CD4-positive, alpha-beta memory T cell (primary cell): ENCODE measurements around the gene SH2D3A. TPM values are rescaled to one million over a fixed set of nuclear protein-coding genes. Genes with fewer than 3 reads are reported as not detected.

Experiments
- CTCF ChIA-PET: fragments of 350-600 bp; sonication (Branson Sonifier 250); formaldehyde crosslinking; loops from one replicate; lab custom pipeline; 2021; ENCODE audit warnings: inconsistent platforms; ENCODE audit not compliant: partially characterized antibody; lab: Charles Lee
- POLR2A ChIA-PET: fragments of 350-600 bp; sonication (Branson Sonifier 250); formaldehyde crosslinking; loops from one replicate; lab custom pipeline; 2021; ENCODE audit not compliant: partially characterized antibody; lab: Charles Lee
- DNase-seq, 5 donors: peaks; one replicate each; pipeline versions ENCODE4 v3.0.0 to v3.0.0-alpha.2; 2020 to 2022; ENCODE audit warnings: mixed read lengths in 1 of 5
- H3K27ac ChIP-seq: one replicate; pipeline ENCODE4 v1.7.0; 2013; ENCODE audit warnings: low read depth, low read length
- H3K27me3 ChIP-seq: 2 replicates; pipeline ENCODE4 v1.7.0; 2013; ENCODE audit warnings: mild to moderate bottlenecking, low read length, moderate library complexity; ENCODE audit not compliant: insufficient read depth
- H3K36me3 ChIP-seq: 2 replicates; pipeline ENCODE4 v1.7.0; 2013; ENCODE audit warnings: mild to moderate bottlenecking, low read length, moderate library complexity; ENCODE audit not compliant: insufficient read depth
- H3K4me1 ChIP-seq: 2 replicates; pipeline ENCODE4 v1.7.0; 2013; ENCODE audit warnings: mild to moderate bottlenecking, low read length, moderate library complexity; ENCODE audit not compliant: insufficient read depth
- H3K4me3 ChIP-seq, 2 donors: one replicate each; pipeline ENCODE4 v1.7.0; 2013; ENCODE audit warnings: low read length in 2 of 2, mild to moderate bottlenecking in 1 of 2
- H3K9me3 ChIP-seq, 2 donors: one replicate each; pipeline ENCODE4 v1.7.0; 2013; ENCODE audit warnings: low read length in 2 of 2, control low read depth in 1 of 2; ENCODE audit not compliant: control insufficient read depth in 1 of 2
- H3K27ac Mint-ChIP-seq, 7 donors: one replicate each; pipeline ENCODE4 v1.8.0; 2020 to 2021; ENCODE audit warnings: mixed read lengths in 7 of 7, mild to moderate bottlenecking in 6 of 7, inconsistent platforms in 3 of 7, moderate library complexity in 3 of 7
- H3K27me3 Mint-ChIP-seq, 2 donors: one replicate each; pipeline ENCODE4 v1.8.0; 2020 to 2021; ENCODE audit warnings: mixed read lengths in 2 of 2
- H3K36me3 Mint-ChIP-seq, 2 donors: one replicate each; pipeline ENCODE4 v1.8.0; 2020 to 2021; ENCODE audit warnings: mixed read lengths in 2 of 2, inconsistent platforms in 1 of 2, mild to moderate bottlenecking in 1 of 2
- H3K4me1 Mint-ChIP-seq, 4 donors: one replicate each; pipeline ENCODE4 v1.8.0; 2020 to 2021; ENCODE audit warnings: mixed read lengths in 4 of 4, mild to moderate bottlenecking in 1 of 4
- H3K4me3 Mint-ChIP-seq, 8 donors: one replicate each; pipeline ENCODE4 v1.8.0; 2020 to 2021; ENCODE audit warnings: mixed read lengths in 8 of 8, mild to moderate bottlenecking in 7 of 8, moderate library complexity in 6 of 8, inconsistent platforms in 3 of 8
- H3K9me3 Mint-ChIP-seq, 8 donors: one replicate each; pipeline ENCODE4 v1.8.0; 2020 to 2021; ENCODE audit warnings: mixed read lengths in 8 of 8, mild to moderate bottlenecking in 5 of 8, inconsistent platforms in 3 of 8, moderate library complexity in 1 of 8
- intact Hi-C: fragments of 100-400 bp; cut with micrococcal nuclease; formaldehyde crosslinking; loops from one replicate; pipeline ENCODE4 v1.15.1; 2023
- microRNA-seq: library from miRNA; unstranded; fragments of <30 nt; microRNA quantifications from one replicate; pipeline ENCODE4 v1.2.0, GENCODE V29; 2021; ENCODE audit warnings: borderline replicate concordance, borderline number of aligned reads, borderline microRNAs expressed, mixed read lengths
- polyA plus RNA-seq, 2 donors: library from polyadenylated mRNA; unstranded; fragments of 300-500 nt; fragmentation: Illumina TruSeq; gene quantifications; one replicate each; pipeline ENCODE4 v1.2.3, GENCODE V29; 2021
- total RNA-seq, 2 experiments: library from RNA; stranded (reverse); gene quantifications; one replicate each; pipeline ENCODE4 v1.2.3, GENCODE V29; 2021

SH2D3A gene
- total and polyA plus RNA-seq, 4 experiments from 2014 or later: 26.9 to 64.3 (median 48.6) TPM

- ChIA-PET POLR2A (no interaction called here), CTCF (no interaction called here)
- H3K27me3 Mint-ChIP-seq: peaks cover 5 to 13% of the 10 kb centered on the region in 2 donors
- no peak overlapping the region for H3K4me3 Mint-ChIP-seq
- Histone ChIP-seq H3K9me3 (no peaks in the 10 kb centered on the region), H3K27me3 (peaks cover 4% of the 10 kb centered on the region), H3K27ac (no peak overlapping the region), H3K36me3 (no peaks in the 10 kb centered on the region), H3K4me3 (no peak overlapping the region), H3K4me1 (peaks cover 7% of the 10 kb centered on the region)
- no peaks in the 10 kb centered on the region for H3K9me3 Mint-ChIP-seq
- H3K4me1 Mint-ChIP-seq: peaks cover 8 to 14% (median 9%) of the 10 kb centered on the region in 4 donors
- H3K36me3 Mint-ChIP-seq: no peaks in the 10 kb centered on the region
- intact Hi-C loops: no loop called here
- no peak overlapping the region for H3K27ac Mint-ChIP-seq
- no peak for DNase-seq
These were observed 60.1 kb downstream of the SH2D3A start for GRCh38 chr19:6707011-6707657.

DNA sequence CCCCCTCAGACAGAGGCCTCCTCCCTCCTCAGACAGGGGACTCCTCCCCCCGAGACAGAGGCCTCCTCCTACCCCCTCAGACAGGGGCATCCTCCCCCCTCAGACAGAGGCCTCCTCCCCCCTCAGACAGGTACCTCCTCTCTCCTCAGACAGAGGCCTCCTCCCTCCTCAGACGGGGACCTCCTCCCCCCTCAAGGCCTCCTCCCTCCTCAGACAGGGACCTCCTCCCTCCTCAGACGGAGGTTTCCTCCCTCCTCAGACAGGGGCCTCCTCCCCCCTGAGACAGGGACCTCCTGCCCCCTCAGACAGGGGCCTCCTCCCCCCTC is 60.6 kb downstream of the SH2D3A start:
- intact Hi-C loops: no loop called here
- H3K9me3 ChIP-seq: no peaks in the 10 kb centered on the region
- ChIA-PET CTCF (no interaction called here), POLR2A (no interaction called here)
- no peak overlapping the region for H3K4me3 ChIP-seq
- H3K4me1 ChIP-seq: peaks cover 7% of the 10 kb centered on the region
- peaks cover 4% of the 10 kb centered on the region for H3K27me3 ChIP-seq
- Mint-ChIP-seq H3K27ac (peak overlapping the region in 1 of 7 donors; percentile 29), H3K4me3 (no peak overlapping the region), H3K36me3 (no peaks in the 10 kb centered on the region), H3K27me3 (peaks cover 5 to 13% of the 10 kb centered on the region in 2 donors), H3K4me1 (peaks cover 8 to 14% (median 9%) of the 10 kb centered on the region in 4 donors), H3K9me3 (no peaks in the 10 kb centered on the region)
- no peaks in the 10 kb centered on the region for H3K36me3 ChIP-seq
- no peak overlapping the region for H3K27ac ChIP-seq
- DNase-seq: no peak

DNA sequence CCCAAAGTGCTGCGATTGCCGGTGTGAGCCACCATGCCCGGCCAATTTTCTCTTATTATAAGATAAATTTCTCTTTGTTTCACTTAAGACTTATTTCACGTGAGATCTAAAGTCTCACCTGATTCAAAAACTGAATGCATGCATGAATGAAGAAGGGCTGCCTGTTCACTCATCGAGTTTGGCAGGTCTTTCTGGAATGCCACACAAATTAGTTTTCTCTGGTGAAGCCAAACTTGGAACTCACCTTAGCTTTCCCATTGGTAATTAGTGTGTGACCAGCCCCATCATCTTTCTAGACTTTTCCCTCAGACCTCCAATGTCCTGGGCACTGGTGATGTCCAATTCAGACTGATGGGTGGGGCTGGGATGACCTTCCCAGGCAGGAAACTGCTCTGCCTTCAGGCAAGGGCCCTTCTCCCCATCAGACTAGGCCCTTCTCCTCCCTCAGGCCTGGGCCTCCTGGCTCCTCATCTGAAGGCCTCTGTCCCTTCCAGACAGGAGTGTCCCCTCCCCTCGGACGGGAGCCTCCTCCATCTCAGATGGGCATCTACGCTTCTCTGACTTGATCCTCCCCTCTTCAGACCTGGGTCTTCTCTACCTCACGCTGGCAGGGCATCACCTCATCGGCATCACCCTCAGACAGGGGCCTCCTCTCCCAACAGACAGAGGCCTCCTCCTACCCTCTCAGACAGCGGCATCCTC is 61.2 kb downstream of the SH2D3A start:
- Histone ChIP-seq H3K27ac (no peak overlapping the region), H3K4me1 (peaks cover 7% of the 10 kb centered on the region), H3K4me3 (no peak overlapping the region), H3K36me3 (no peaks in the 10 kb centered on the region), H3K9me3 (no peaks in the 10 kb centered on the region), H3K27me3 (peaks cover 4% of the 10 kb centered on the region)
- CTCF ChIA-PET: no interaction called here
- POLR2A ChIA-PET: no interaction called here
- DNase-seq: no peak
- intact Hi-C loops: no loop called here
- Mint-ChIP-seq H3K4me3 (no peak overlapping the region), H3K9me3 (no peaks in the 10 kb centered on the region), H3K27me3 (peaks cover 5 to 13% of the 10 kb centered on the region in 2 donors), H3K36me3 (no peaks in the 10 kb centered on the region), H3K4me1 (peaks cover 8 to 10% (median 9%) of the 10 kb centered on the region in 4 donors), H3K27ac (peak overlapping the region in 2 of 7 donors; percentile 29 to 73)

Small RNA genes lying within 50 kb of the gene (microRNA-seq; reads per million reads assigned to microRNA genes)
- not detected for gene MIR6791

Other genes with a start within 250 kb of the SH2D3A start
- under 1 TPM; 0.64 to 0.99 TPM for gene TNFSF9, start 236.4 kb downstream of the SH2D3A start, total RNA-seq
- gene TNFSF9, start 236.4 kb downstream of the SH2D3A start, polyA plus RNA-seq: 1 to 10 TPM in 1 of 2 donors, under 1 TPM in 1; 0.29 to 3.3 TPM
- gene CD70, start 176.3 kb downstream of the SH2D3A start, total RNA-seq: 1 to 10 TPM; 1.9 to 3.0 TPM
- 1 to 10 TPM; 1.8 to 1.9 TPM for gene CD70, start 176.3 kb downstream of the SH2D3A start, polyA plus RNA-seq
- 10 to 100 TPM; 12.5 to 14.0 TPM for gene TNFSF14, start 97.3 kb downstream of the SH2D3A start, total RNA-seq
- gene TNFSF14, start 97.3 kb downstream of the SH2D3A start, polyA plus RNA-seq: 10 to 100 TPM in 1 of 2 donors, 1 to 10 TPM in 1; 3.1 to 18.9 TPM
- 1 to 10 TPM; 1.5 to 2.2 TPM for gene C3, start 46.8 kb downstream of the SH2D3A start, total RNA-seq
- not detected for gene C3, start 46.8 kb downstream of the SH2D3A start, polyA plus RNA-seq
- gene GPR108, start 29.9 kb downstream of the SH2D3A start, total RNA-seq: 10 to 100 TPM; 75.6 to 85.3 TPM
- 100 to 1,000 TPM in 1 of 2 donors, 10 to 100 TPM in 1; 99.2 to 183 TPM for gene GPR108, start 29.9 kb downstream of the SH2D3A start, polyA plus RNA-seq
- gene TRIP10, start 27.8 kb downstream of the SH2D3A start, total RNA-seq: 1 to 10 TPM; 6.1 to 6.5 TPM
- gene TRIP10, start 27.8 kb downstream of the SH2D3A start, polyA plus RNA-seq: 1 to 10 TPM; 1.1 to 2.0 TPM
- 10 to 100 TPM; 82.5 to 87.6 TPM for gene VAV1, start 5.3 kb upstream of the SH2D3A start, total RNA-seq
- 10 to 100 TPM; 16.0 to 23.9 TPM for gene VAV1, start 5.3 kb upstream of the SH2D3A start, polyA plus RNA-seq
- 10 to 100 TPM in 1 of 2 experiments, 1 to 10 TPM in 1; 8.5 to 10.0 TPM for gene ADGRE1, start 120.1 kb upstream of the SH2D3A start, total RNA-seq
- gene ADGRE1, start 120.1 kb upstream of the SH2D3A start, polyA plus RNA-seq: 10 to 100 TPM in 1 of 2 donors, 1 to 10 TPM in 1; 2.9 to 10.6 TPM